ENCODE measurements around the gene CTNNA3.

The CTNNA3 gene

GRCh38 chr10:66307826-66308225 lies 1388.2 kb downstream of the CTNNA3 start:
- Histone ChIP-seq H3F3A (ENCODE audit: low read depth) (no peaks in the 10 kb centered on the region), H3K27me3 (ENCODE audit: insufficient read depth, low read length, poor library complexity, severe bottlenecking) (no peaks in the 10 kb centered on the region), H3K9me3 (ENCODE audit: insufficient read depth, low read depth, low read length) (no peaks in the 10 kb centered on the region), H4K20me1 (ENCODE audit: insufficient read depth, low read length, poor library complexity, severe bottlenecking) (no peaks in the 10 kb centered on the region), H3K4me1 (ENCODE audit: insufficient read depth, low read length, poor library complexity, severe bottlenecking) (no peaks in the 10 kb centered on the region), H3K9me2 (replicated peaks; ENCODE audit: low read depth, low read length) (no peaks in the 10 kb centered on the region), H3K79me2 (ENCODE audit: insufficient read depth, low read length) (no peaks in the 10 kb centered on the region), H3K36me3 (ENCODE audit: insufficient read depth, low read length) (no peaks in the 10 kb centered on the region), H3K9ac (ENCODE audit: low read depth, low read length, poor library complexity, severe bottlenecking) (no peak overlapping the region), H2AFZ (ENCODE audit: low read length) (no peak overlapping the region), H3K4me2 (ENCODE audit: low read depth, low read length, poor library complexity, severe bottlenecking) (no peak overlapping the region), H3K4me3 (ENCODE audit: low read length, poor library complexity, severe bottlenecking) (no peak overlapping the region)
- TF ChIP-seq CTCF (conservative IDR thresholded peaks at IDR 0.05; ENCODE audit: low read length) (no peak; the same call in 1 of the 2 replicates), EZH2phosphoT487 (IDR thresholded peaks at IDR 0.05; ENCODE audit: borderline replicate concordance) (no peak)

GRCh38 chr10:66301078-66301477 lies 1394.9 kb downstream of the CTNNA3 start:
- Histone ChIP-seq H3K4me2 (ENCODE audit: low read depth, low read length, poor library complexity, severe bottlenecking) (no peak overlapping the region), H3K27me3 (ENCODE audit: insufficient read depth, low read length, poor library complexity, severe bottlenecking) (no peaks in the 10 kb centered on the region), H3K4me3 (ENCODE audit: low read length, poor library complexity, severe bottlenecking) (no peak overlapping the region), H3K9me2 (replicated peaks; ENCODE audit: low read depth, low read length) (no peaks in the 10 kb centered on the region), H3K9me3 (ENCODE audit: insufficient read depth, low read depth, low read length) (no peaks in the 10 kb centered on the region), H3F3A (ENCODE audit: low read depth) (no peaks in the 10 kb centered on the region), H3K79me2 (ENCODE audit: insufficient read depth, low read length) (no peaks in the 10 kb centered on the region), H2AFZ (ENCODE audit: low read length) (no peak overlapping the region), H3K4me1 (ENCODE audit: insufficient read depth, low read length, poor library complexity, severe bottlenecking) (no peaks in the 10 kb centered on the region), H4K20me1 (ENCODE audit: insufficient read depth, low read length, poor library complexity, severe bottlenecking) (no peaks in the 10 kb centered on the region), H3K9ac (ENCODE audit: low read depth, low read length, poor library complexity, severe bottlenecking) (no peak overlapping the region), H3K36me3 (ENCODE audit: insufficient read depth, low read length) (no peaks in the 10 kb centered on the region)
- TF ChIP-seq EZH2phosphoT487 (IDR thresholded peaks at IDR 0.05; ENCODE audit: borderline replicate concordance) (no peak), CTCF (conservative IDR thresholded peaks at IDR 0.05; ENCODE audit: low read length) (no peak)

- H3F3A ChIP-seq (ENCODE audit: low read depth), result no peaks in the 10 kb centered on the region
- no peaks in the 10 kb centered on the region for H3K79me2 ChIP-seq (ENCODE audit: insufficient read depth, low read length)
- no peaks in the 10 kb centered on the region for H3K9me2 ChIP-seq (replicated peaks; ENCODE audit: low read depth, low read length)
- H3K9ac ChIP-seq (ENCODE audit: low read depth, low read length, poor library complexity, severe bottlenecking), result no peak overlapping the region
- no peaks in the 10 kb centered on the region for H4K20me1 ChIP-seq (ENCODE audit: insufficient read depth, low read length, poor library complexity, severe bottlenecking)
- H3K4me3 ChIP-seq (ENCODE audit: low read length, poor library complexity, severe bottlenecking), result no peak overlapping the region
- TF ChIP-seq CTCF (conservative IDR thresholded peaks at IDR 0.05; ENCODE audit: low read length) (no peak), EZH2phosphoT487 (IDR thresholded peaks at IDR 0.05; ENCODE audit: borderline replicate concordance) (no peak)
- H2AFZ ChIP-seq (ENCODE audit: low read length), result no peak overlapping the region
- H3K4me2 ChIP-seq (ENCODE audit: low read depth, low read length, poor library complexity, severe bottlenecking), result no peak overlapping the region
- no peaks in the 10 kb centered on the region for H3K36me3 ChIP-seq (ENCODE audit: insufficient read depth, low read length)
- no peaks in the 10 kb centered on the region for H3K4me1 ChIP-seq (ENCODE audit: insufficient read depth, low read length, poor library complexity, severe bottlenecking)
- H3K9me3 ChIP-seq (ENCODE audit: insufficient read depth, low read depth, low read length), result no peaks in the 10 kb centered on the region
- no peaks in the 10 kb centered on the region for H3K27me3 ChIP-seq (ENCODE audit: insufficient read depth, low read length, poor library complexity, severe bottlenecking)
These were observed 1400.4 kb downstream of the CTNNA3 start for GRCh38 chr10:66295602-66296001.
